Measurements from ENCODE around the gene NPC1. TPM values are rescaled to one million over a fixed set of nuclear protein-coding genes. Genes with fewer than 3 reads are reported as not detected.

Gene NPC1
- polyA plus RNA-seq, 1 donor: 27.7 TPM

GRCh38 chr18:23548275-23548674, 38.0 kb downstream of the NPC1 start:
- no peak for DNase-seq (ENCODE audit: low read depth)

GRCh38 chr18:23547846-23548245, 38.5 kb downstream of the NPC1 start:
- no peak for DNase-seq (ENCODE audit: low read depth)

GRCh38 chr18:23547306-23547705, 39.0 kb downstream of the NPC1 start:
- no peak for DNase-seq (ENCODE audit: low read depth)

GRCh38 chr18:23545247-23545789, 41.0 kb downstream of the NPC1 start:
- no peak for DNase-seq (ENCODE audit: low read depth)

- no peak for DNase-seq (ENCODE audit: low read depth)
Measured at GRCh38 chr18:23542461-23542860, 43.8 kb downstream of the NPC1 start.

GRCh38 chr18:23541349-23542093, 44.8 kb downstream of the NPC1 start:
- no peak for DNase-seq (ENCODE audit: low read depth)

- peak; percentile 9 for DNase-seq (ENCODE audit: low read depth)
Measured at GRCh38 chr18:23540867-23541266, 45.4 kb downstream of the NPC1 start.

- DNase-seq (ENCODE audit: low read depth): no peak
Measured at GRCh38 chr18:23539911-23540525, 46.3 kb downstream of the NPC1 start.

GRCh38 chr18:23539296-23539695, 47.0 kb downstream of the NPC1 start:
- no peak for DNase-seq (ENCODE audit: low read depth)

GRCh38 chr18:23538870-23539269, 47.4 kb downstream of the NPC1 start:
- DNase-seq (ENCODE audit: low read depth): no peak

GRCh38 chr18:23538001-23538400, 48.3 kb downstream of the NPC1 start:
- no peak for DNase-seq (ENCODE audit: low read depth)

- DNase-seq (ENCODE audit: low read depth): no peak
Measured at GRCh38 chr18:23537274-23537673, 49.0 kb downstream of the NPC1 start.

GRCh38 chr18:23536204-23536603, 50.1 kb downstream of the NPC1 start:
- no peak for DNase-seq (ENCODE audit: low read depth)

- DNase-seq (ENCODE audit: low read depth): no peak
Measured at GRCh38 chr18:23534276-23534675, 52.0 kb downstream of the NPC1 start.

GRCh38 chr18:23532848-23533247, 53.5 kb downstream of the NPC1 start:
- no peak for DNase-seq (ENCODE audit: low read depth)

GRCh38 chr18:23531912-23532311, 54.4 kb downstream of the NPC1 start:
- DNase-seq (ENCODE audit: low read depth): no peak

GRCh38 chr18:23530195-23530594, 56.1 kb downstream of the NPC1 start:
- DNase-seq (ENCODE audit: low read depth): no peak

- DNase-seq (ENCODE audit: low read depth): no peak
Measured at GRCh38 chr18:23529604-23530003, 56.7 kb downstream of the NPC1 start.

GRCh38 chr18:23528580-23529472, 57.5 kb downstream of the NPC1 start:
- DNase-seq (ENCODE audit: low read depth): no peak

- DNase-seq (ENCODE audit: low read depth): no peak
Measured at GRCh38 chr18:23526501-23527063, 59.7 kb downstream of the NPC1 start.

- no peak for DNase-seq (ENCODE audit: low read depth)
Measured at GRCh38 chr18:23524213-23524707, 62.0 kb downstream of the NPC1 start.
